Hippocampal formation (tissue), 2 donors: ENCODE data around the gene IKZF3.
"Not testable (repeated sequence)": the region's sequence is repeated elsewhere in the genome, so short reads cannot be mapped to it uniquely, and the experiment has no call there.

Experiments
- DNase-seq, 2 donors: peaks; one replicate each; lab custom pipeline; 2025; lab: John Stamatoyannopoulos, UW

The IKZF3 gene

GRCh38 chr17:39716073-39716818, 147.9 kb downstream of the IKZF3 start:
- no peak for DNase-seq

- DNase-seq, result no peak
These were observed 148.6 kb downstream of the IKZF3 start for GRCh38 chr17:39715375-39716072.

- DNase-seq, result no peak
These were observed 149.9 kb downstream of the IKZF3 start for GRCh38 chr17:39714234-39714633.

GRCh38 chr17:39711851-39712250, 152.3 kb downstream of the IKZF3 start:
- no peak for DNase-seq

GRCh38 chr17:39711071-39711470, 153.0 kb downstream of the IKZF3 start:
- DNase-seq, result not testable (repeated sequence)

GRCh38 chr17:39709998-39710964, 153.8 kb downstream of the IKZF3 start:
- DNase-seq, result no peak

- no peak for DNase-seq
These were observed 154.7 kb downstream of the IKZF3 start for GRCh38 chr17:39709319-39709997.
